ENCODE results near the gene DALRD3.

- no peak for TF ChIP-seq CTCF (IDR thresholded peaks at IDR 0.05)
- no peak for TF ChIP-seq POLR2A (IDR thresholded peaks at IDR 0.05)
These were observed 38.1 kb downstream of the DALRD3 start for GRCh38 chr3:48980295-48980694.
